IMR-90 (cell line): Measurements from ENCODE around the gene CDK11A.
"Not testable (repeated sequence)": the region's sequence is repeated elsewhere in the genome, so short reads cannot be mapped to it uniquely, and the experiment has no call there.

Source experiments
- BHLHE40 ChIP-seq: fragments of 150-350 bp; IDR thresholded peaks from 2 replicates; pipeline ENCODE4 v1.6.1; 2016; ENCODE audit warnings: mild to moderate bottlenecking, low read depth, low read length
- CEBPB ChIP-seq: IDR thresholded peaks from 2 replicates; pipeline ENCODE4 v1.6.1; 2012; ENCODE audit warnings: low read depth, low read length, improper control_type of control experiment
- ELK1 ChIP-seq: fragments of 150-350 bp; IDR thresholded peaks from 2 replicates; pipeline ENCODE4 v1.6.1; 2016; ENCODE audit warnings: low read depth, mild to moderate bottlenecking, low read length, moderate library complexity, borderline replicate concordance
- MAZ ChIP-seq: IDR thresholded peaks from 2 replicates; pipeline ENCODE4 v1.6.1; 2012; ENCODE audit warnings: low read depth, mild to moderate bottlenecking, low read length, improper control_type of control experiment, moderate library complexity, borderline replicate concordance
- MXI1 ChIP-seq: IDR thresholded peaks from 2 replicates; pipeline ENCODE4 v1.6.1; 2012; ENCODE audit warnings: low read depth, mild to moderate bottlenecking, low read length, moderate library complexity, borderline replicate concordance
- NFE2L2 ChIP-seq: fragments of 150-350 bp; IDR thresholded peaks from 2 replicates; pipeline ENCODE4 v1.6.1; 2016; ENCODE audit warnings: low read depth, mild to moderate bottlenecking, low read length
- POLR2A ChIP-seq: IDR thresholded peaks from 2 replicates; pipeline ENCODE4 v1.6.1; 2012; ENCODE audit warnings: mild to moderate bottlenecking, low read depth, low read length
- RAD21 ChIP-seq: IDR thresholded peaks from 2 replicates; pipeline ENCODE4 v1.6.1; 2012; ENCODE audit warnings: low read length, improper control_type of control experiment
- RCOR1 ChIP-seq: IDR thresholded peaks from 2 replicates; pipeline ENCODE4 v1.6.1; 2012; ENCODE audit warnings: mild to moderate bottlenecking, low read length, improper control_type of control experiment; ENCODE audit not compliant: insufficient replicate concordance
- RFX5 ChIP-seq: IDR thresholded peaks from 2 replicates; pipeline ENCODE4 v1.8.0; 2012; ENCODE audit warnings: low read depth, mild to moderate bottlenecking, low read length, moderate library complexity
- USF2 ChIP-seq: fragments of 150-350 bp; IDR thresholded peaks from 2 replicates; pipeline ENCODE4 v1.6.1; 2017; ENCODE audit warnings: mild to moderate bottlenecking, antibody characterized with exemption, low read length, low read depth
- TF ChIP-seq, protein P1 (sequence below): conservative IDR thresholded peaks from 2 replicates; pipeline ENCODE4 v1.5.1; 2012; ENCODE audit warnings: mild to moderate bottlenecking, low read depth, low read length, improper control_type of control experiment

GRCh38 chr1:1696431-1697357 lies 27.5 kb downstream of the CDK11A start:
- TF ChIP-seq, protein P1, sequence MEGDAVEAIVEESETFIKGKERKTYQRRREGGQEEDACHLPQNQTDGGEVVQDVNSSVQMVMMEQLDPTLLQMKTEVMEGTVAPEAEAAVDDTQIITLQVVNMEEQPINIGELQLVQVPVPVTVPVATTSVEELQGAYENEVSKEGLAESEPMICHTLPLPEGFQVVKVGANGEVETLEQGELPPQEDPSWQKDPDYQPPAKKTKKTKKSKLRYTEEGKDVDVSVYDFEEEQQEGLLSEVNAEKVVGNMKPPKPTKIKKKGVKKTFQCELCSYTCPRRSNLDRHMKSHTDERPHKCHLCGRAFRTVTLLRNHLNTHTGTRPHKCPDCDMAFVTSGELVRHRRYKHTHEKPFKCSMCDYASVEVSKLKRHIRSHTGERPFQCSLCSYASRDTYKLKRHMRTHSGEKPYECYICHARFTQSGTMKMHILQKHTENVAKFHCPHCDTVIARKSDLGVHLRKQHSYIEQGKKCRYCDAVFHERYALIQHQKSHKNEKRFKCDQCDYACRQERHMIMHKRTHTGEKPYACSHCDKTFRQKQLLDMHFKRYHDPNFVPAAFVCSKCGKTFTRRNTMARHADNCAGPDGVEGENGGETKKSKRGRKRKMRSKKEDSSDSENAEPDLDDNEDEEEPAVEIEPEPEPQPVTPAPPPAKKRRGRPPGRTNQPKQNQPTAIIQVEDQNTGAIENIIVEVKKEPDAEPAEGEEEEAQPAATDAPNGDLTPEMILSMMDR: not testable (repeated sequence)
- not testable (repeated sequence) for TF ChIP-seq POLR2A, MXI1, USF2, RFX5, RAD21, NFE2L2, ELK1, BHLHE40, MAZ, CEBPB, RCOR1
